K562 (cell line): Measurements from ENCODE around the gene TTC16. TPM values are rescaled to one million over a fixed set of nuclear protein-coding genes. Genes with fewer than 3 reads are reported as not detected.

Experiments used
- ATAC-seq: fragments of 200-7000 bp; cut with Tn5 transposase; 3 replicates; pipeline ENCODE4 v1.9.1; 2020; ENCODE audit warnings: moderate library complexity
- BruUV-seq: library from RNA; stranded (reverse); fragments of 400-500 nt; replicated peaks from 2 replicates; lab custom pipeline; 2021; lab: Mats Ljungman, UMichigan
- CTCF ChIA-PET: fragments of 300-600 bp; formaldehyde crosslinking; extraction: SDS; loops from one replicate; lab custom pipeline; 2021; ENCODE audit warnings: low intra/inter-chr PET ratio; lab: Yijun Ruan, JAX
- POLR2A ChIA-PET: fragments of 300-600, 350-650 bp; sonication (Branson Sonifier 250); formaldehyde crosslinking; extraction: SDS; loops from one replicate; lab custom pipeline; 2021; ENCODE audit warnings: antibody characterized with exemption, inconsistent platforms; lab: Yijun Ruan, JAX
- DNase-seq, 4 experiments: peaks; one replicate each; pipeline versions ENCODE4 v3.0.0 to v3.0.0-alpha.2; 2011 to 2018; ENCODE audit warnings: low spot score in 3 of 4, mixed read lengths in 3 of 4; ENCODE audit errors: extremely low read depth in 1 of 4
- FAIRE-seq: peaks from 2 replicates; lab custom pipeline; 2011; peaks lifted over from hg19 to GRCh38; lab: Jason Lieb, UNC
- H2AFZ ChIP-seq: 2 replicates; pipeline ENCODE4 v1.6.0; 2011; ENCODE audit warnings: low read depth, low read length, control low read depth, inconsistent platforms
- H3K27ac ChIP-seq: fragments of 200-600 bp; 3 replicates; pipeline ENCODE4 v1.8.0; 2011; ENCODE audit warnings: low read depth, mild to moderate bottlenecking, control low read depth, inconsistent platforms, low read length, moderate library complexity, mixed read lengths; ENCODE audit errors: extremely low read depth
- H3K27me3 ChIP-seq, 2 experiments: fragments of 300-600 bp in 1 of 2; 2 replicates in 1 of 2; 3 replicates in 1 of 2; pipeline versions ENCODE4 v1.6.0 to v1.8.0; 2011; ENCODE audit warnings: inconsistent platforms in 2 of 2, low read length in 2 of 2, mild to moderate bottlenecking in 1 of 2, mixed read lengths in 1 of 2, moderate library complexity in 1 of 2; ENCODE audit not compliant: control insufficient read depth in 2 of 2, insufficient read depth in 2 of 2
- H3K36me3 ChIP-seq: fragments of 300-600 bp; 3 replicates; pipeline ENCODE4 v1.8.0; 2011; ENCODE audit warnings: mild to moderate bottlenecking, low read length, inconsistent platforms; ENCODE audit not compliant: control insufficient read depth, insufficient read depth
- H3K4me1 ChIP-seq, 2 experiments: fragments of 200-600 bp in 1 of 2; replicated peaks in 1 of 2; 2 replicates in 1 of 2; 3 replicates in 1 of 2; pipeline versions ENCODE4 v1.5.1 to v1.8.0; 2011; ENCODE audit warnings: inconsistent platforms in 2 of 2, low read length in 2 of 2, mild to moderate bottlenecking in 1 of 2, mixed read lengths in 1 of 2, moderate library complexity in 1 of 2; ENCODE audit not compliant: control insufficient read depth in 2 of 2, insufficient read depth in 2 of 2
- H3K4me2 ChIP-seq: 2 replicates; pipeline ENCODE4 v1.6.1; 2011; ENCODE audit warnings: low read length, control low read depth, inconsistent platforms, mixed read lengths; ENCODE audit not compliant: insufficient read depth
- H3K4me3 ChIP-seq: fragments of 200-600 bp; sonication (generic), shearing (Covaris generic); 2 replicates; pipeline ENCODE4 v1.5.1; 2016; ENCODE audit warnings: control low read depth, inconsistent platforms
- H3K79me2 ChIP-seq: fragments of 200-600 bp; 3 replicates; pipeline ENCODE4 v1.8.0; 2011; ENCODE audit warnings: low read length, inconsistent platforms; ENCODE audit not compliant: control insufficient read depth, insufficient read depth
- H3K9ac ChIP-seq, 2 experiments: 2 replicates each; pipeline versions ENCODE4 v1.6.0 to v1.6.1; 2011; ENCODE audit warnings: low read depth in 2 of 2, low read length in 2 of 2, control low read depth in 1 of 2, inconsistent platforms in 1 of 2, mild to moderate bottlenecking in 1 of 2, mixed read lengths in 1 of 2; ENCODE audit not compliant: insufficient read depth in 1 of 2
- H3K9me1 ChIP-seq: one replicate; pipeline ENCODE4 v1.6.0; 2011; ENCODE audit warnings: inconsistent platforms, mild to moderate bottlenecking, low read length, moderate library complexity; ENCODE audit not compliant: control insufficient read depth, insufficient read depth
- H3K9me3 ChIP-seq: replicated peaks from 2 replicates; pipeline ENCODE4 v1.5.1; 2011; ENCODE audit warnings: low read depth, low read length, inconsistent platforms; ENCODE audit not compliant: control insufficient read depth, insufficient read depth
- H4K20me1 ChIP-seq: replicated peaks from 2 replicates; pipeline ENCODE4 v1.6.1; 2011; ENCODE audit warnings: low read length, inconsistent platforms, mixed read lengths; ENCODE audit not compliant: control insufficient read depth, insufficient read depth
- ARHGAP35 ChIP-seq: fragments of 450-650 bp; IDR thresholded peaks from 2 replicates; pipeline ENCODE4 v1.6.1; 2018; ENCODE audit not compliant: partially characterized antibody
- BRCA1 ChIP-seq, 2 experiments: fragments of 450-650 bp in 1 of 2; sonication (generic) in 1 of 2; formaldehyde crosslinking in 1 of 2; IDR thresholded peaks; 2 replicates each; pipeline versions ENCODE4 v1.5.0 to v1.6.1; 2017 to 2020; ENCODE audit warnings: mild to moderate bottlenecking in 1 of 2, missing genetic modification reagents in 1 of 2
- DEAF1 ChIP-seq: fragments of 450-650 bp; formaldehyde crosslinking; IDR thresholded peaks from 2 replicates; pipeline ENCODE4 v1.4.0; 2020; ENCODE audit warnings: mild to moderate bottlenecking, moderate library complexity
- EZH2 ChIP-seq: IDR thresholded peaks from 2 replicates; pipeline ENCODE4 v1.6.1; 2012; ENCODE audit warnings: low read depth, mild to moderate bottlenecking, inconsistent platforms, low read length, borderline replicate concordance
- HMGN3 ChIP-seq: IDR thresholded peaks from 2 replicates; pipeline ENCODE4 v1.6.1; 2011; ENCODE audit warnings: borderline replicate concordance, low read depth, mild to moderate bottlenecking, mixed read lengths, low read length; ENCODE audit not compliant: insufficient read length; ENCODE audit errors: extremely low read depth
- KLF10 ChIP-seq: fragments of 250-450 bp; sonication (Bioruptor Pico); IDR thresholded peaks from 2 replicates; pipeline ENCODE4 v1.6.1; 2021; ENCODE audit warnings: matching md5 sums
- MAFF ChIP-seq: IDR thresholded peaks from 2 replicates; pipeline ENCODE4 v1.6.1; 2012; ENCODE audit warnings: low read length, improper control_type of control experiment
- MAZ ChIP-seq, 2 experiments: fragments of 450-650 bp in 1 of 2; sonication (generic) in 1 of 2; formaldehyde crosslinking; IDR thresholded peaks in 1 of 2; conservative IDR thresholded peaks in 1 of 2; 2 replicates each; pipeline versions ENCODE4 v1.4.0 to v1.5.0; 2020; ENCODE audit warnings: mild to moderate bottlenecking in 1 of 2, missing genetic modification reagents in 1 of 2
- MCM5 ChIP-seq: fragments of 450-650 bp; IDR thresholded peaks from 2 replicates; pipeline ENCODE4 v1.6.1; 2016; ENCODE audit warnings: low read depth
- NBN ChIP-seq: fragments of 450-650 bp; IDR thresholded peaks from 2 replicates; pipeline ENCODE4 v1.6.1; 2016; ENCODE audit warnings: low read depth, mild to moderate bottlenecking
- PTTG1 ChIP-seq: fragments of 450-650 bp; IDR thresholded peaks from 2 replicates; pipeline ENCODE4 v1.6.1; 2016; ENCODE audit warnings: low read depth, mild to moderate bottlenecking, missing genetic modification characterization, missing compliant biosample characterization
- RBM25 ChIP-seq: fragments of 200-400 bp; formaldehyde crosslinking; IDR thresholded peaks from 2 replicates; pipeline ENCODE4 v1.6.1; 2018; ENCODE audit warnings: low read length, low read depth, moderate library complexity; ENCODE audit not compliant: severe bottlenecking
- TEAD4 ChIP-seq, 2 experiments: sonication (generic) in 1 of 2; formaldehyde crosslinking in 1 of 2; IDR thresholded peaks; 2 replicates each; pipeline versions ENCODE4 v1.6.1 to v1.8.0; 2012 to 2022; ENCODE audit warnings: borderline replicate concordance in 1 of 2, inconsistent platforms in 1 of 2, low read length in 1 of 2, mild to moderate bottlenecking in 1 of 2, missing genetic modification reagents in 1 of 2
- TRIM28 ChIP-seq: fragments of 450-650 bp; IDR thresholded peaks from 2 replicates; pipeline ENCODE4 v1.6.1; 2017
- WHSC1 ChIP-seq: IDR thresholded peaks from one replicate; pipeline ENCODE4 v1.6.1; 2012; ENCODE audit warnings: low read length, control low read depth, inconsistent platforms
- YY1 ChIP-seq, 3 experiments: IDR thresholded peaks; 2 replicates each; pipeline ENCODE4 v1.6.1; 2011; ENCODE audit warnings: low read length in 2 of 3, mild to moderate bottlenecking in 2 of 3, moderate library complexity in 2 of 3, borderline replicate concordance in 1 of 3, control low read depth in 1 of 3, low read depth in 1 of 3; ENCODE audit not compliant: insufficient read depth in 3 of 3, insufficient replicate concordance in 2 of 3, control insufficient read depth in 1 of 3, insufficient read length in 1 of 3; ENCODE audit errors: extremely low read depth in 1 of 3
- ZFPM2 ChIP-seq: fragments of 250-450 bp; sonication (Bioruptor Pico); IDR thresholded peaks from 2 replicates; pipeline ENCODE4 v1.5.1; 2022; ENCODE audit warnings: mild to moderate bottlenecking
- WGBS: fragments of 100-300 bp; shearing (Covaris generic); methylation state at CpG from one replicate; pipeline ENCODE4 v1.1.6; 2016; ENCODE audit warnings: low coverage, mixed read lengths; ENCODE audit not compliant: insufficient coverage; ENCODE audit errors: missing lambda C conversion rate; 5-methylcytosine and 5-hydroxymethylcytosine counted together
- in situ Hi-C: fragments of 300-500 bp; cut with MboI; formaldehyde crosslinking; loops from 4 replicates; pipeline ENCODE4 v1.15.0; 2018; ENCODE audit warnings: inconsistent platforms, mixed read lengths
- intact Hi-C: fragments of 100-400 bp; cut with micrococcal nuclease; formaldehyde crosslinking; loops from 2 replicates; pipeline ENCODE4 v1.14.2; 2022
- polyA plus RNA-seq, 8 experiments: library from polyadenylated mRNA; depleted of rRNA in 4 of 8; stranded (reverse) in 5 of 8; unstranded in 3 of 8; fragments of >200 nt; fragmentation: Nextera tagmentation in 2 of 8; fragmentation: Illumina TruSeq in 1 of 8; extraction: Ambion mirVana in 2 of 8; extraction: Trizol in 1 of 8; gene quantifications; 2 replicates each; pipeline versions ENCODE4 v1.2.1 to v1.2.3, GENCODE V29; 2011 to 2014; ENCODE audit warnings: inconsistent platforms in 1 of 8, missing spikeins in 1 of 8
- total RNA-seq, 7 experiments: library from RNA; depleted of rRNA in 6 of 7; stranded (reverse); fragments of >200 nt in 6 of 7; fragmentation: Illumina TruSeq in 2 of 7; extraction: Trizol in 2 of 7; gene quantifications; 2 replicates each; pipeline versions ENCODE4 v1.2.1 to v1.2.3, GENCODE V29; 2011 to 2021; ENCODE audit warnings: low replicate concordance in 1 of 7

Gene TTC16
- total and polyA plus RNA-seq, 9 of the 15 experiments (the other 6 are each of a cell fraction or from before 2014, with no cell fraction given) = 0.11 TPM; not detected in 8

DNA sequence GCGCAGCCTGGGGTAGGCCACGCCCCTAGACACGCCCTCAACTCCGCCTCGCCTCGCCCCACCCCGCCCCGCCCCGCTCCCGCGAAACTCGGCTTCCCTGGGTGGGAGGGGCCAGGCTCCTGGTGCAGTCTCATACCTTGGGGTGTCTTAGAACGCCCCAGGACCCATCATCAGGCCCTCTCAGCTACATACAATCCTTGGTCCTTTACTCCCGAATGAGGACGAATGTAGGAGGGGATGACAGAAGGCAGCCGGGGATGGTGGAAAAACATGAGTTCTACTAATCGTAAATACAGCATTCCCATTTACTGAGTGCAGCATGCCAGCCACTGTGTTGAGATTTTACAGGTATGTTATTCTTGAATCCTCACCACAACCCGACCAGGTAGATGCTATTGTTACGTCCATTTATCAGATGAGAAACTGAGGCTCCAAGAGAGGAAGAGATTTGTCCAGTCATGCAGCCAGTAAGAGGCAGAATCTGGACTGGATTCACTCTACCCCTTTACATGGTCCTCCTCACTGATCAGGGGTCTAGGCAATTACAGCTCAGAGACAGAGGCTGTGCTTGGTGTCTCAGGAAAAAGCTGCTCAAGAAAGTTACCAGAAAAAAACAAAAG, 55.8 kb downstream of the TTC16 start:
- Histone ChIP-seq H2AFZ (peak overlapping the region; percentile 88), H3K4me1 (peaks cover 24 to 34% of the 10 kb centered on the region in 2 experiments), H3K9me3 (no peaks in the 10 kb centered on the region), H3K9me1 (no peaks in the 10 kb centered on the region), H3K4me3 (peak overlapping the region; percentile 55), H3K9ac (peak overlapping the region; percentile 19 to 33; a peak in 2 of 4 replicates), H3K79me2 (no peaks in the 10 kb centered on the region), H3K36me3 (no peaks in the 10 kb centered on the region), H4K20me1 (no peaks in the 10 kb centered on the region), H3K27me3 (no peaks in the 10 kb centered on the region), H3K27ac (no peak overlapping the region), H3K4me2 (peak overlapping the region; percentile 79)
- intact Hi-C loops (no loop called here), in situ Hi-C loops (loop anchor here (25.0 kb wide), 1 partner anchor 591 kb away; the partner anchor contains the start of gene URM1)
- WGBS = 1% methylated on average over 9 of the region's 19 CpGs
- DNase-seq (peak in 1 of 4 experiments; percentile 14), FAIRE-seq (no peak), ATAC-seq (no peak)
- no TSS peak for BruUV-seq
- POLR2A ChIA-PET = interaction anchor here (0.7 to 2.1 kb wide), 12 partner anchors 9 to 144 kb away, joined by 3 to 8 read pairs (median 4); partner anchors contain the start of gene CDK9
- CTCF ChIA-PET = no interaction called here
- TF ChIP-seq NBN (no peak), ZFPM2 (CRISPR knock-in tag) (no peak), MCM5 (no peak), TEAD4 (IDR thresholded peaks at IDR 0.05; ENCODE audit: low read length) (no peak), TEAD4 (CRISPR knock-in tag; IDR thresholded peaks at IDR 0.05; ENCODE audit: borderline replicate concordance) (no peak), KLF10 (CRISPR knock-in tag) (no peak), MAFF (0 out of 2 replicates have a peak, but pooled peaks have one; percentile 12), MAZ (CRISPR knock-in tag; conservative IDR thresholded peaks at IDR 0.05 in 1 of 2, IDR thresholded peaks at IDR 0.05 in 1 of 2) (peak in 1 of 2 experiments; percentile 78; a peak in 1 of 4 replicates), YY1 (IDR thresholded peaks at IDR 0.05; ENCODE audit: borderline replicate concordance in 1 of 3, control insufficient read depth in 1 of 3, extremely low read depth in 1 of 3, insufficient read depth in 3 of 3, insufficient read length in 1 of 3, insufficient replicate concordance in 2 of 3, low read depth in 1 of 3, low read length in 2 of 3) (no peak), BRCA1 (IDR thresholded peaks at IDR 0.05) (no peak), BRCA1 (CRISPR knock-in tag; IDR thresholded peaks at IDR 0.05) (no peak), EZH2 (no peak), DEAF1 (no peak), TRIM28 (no peak), WHSC1 (no peak), ARHGAP35 (no peak), HMGN3 (peak; percentile 21), PTTG1 (no peak), RBM25 (peak; percentile 88)
